ENCODE data around the gene GGN. TPM values are rescaled to one million over a fixed set of nuclear protein-coding genes. Genes with fewer than 3 reads are reported as not detected.
"Not testable (repeated sequence)": the region's sequence is repeated elsewhere in the genome, so short reads cannot be mapped to it uniquely, and the experiment has no call there.

The GGN gene
- total and polyA plus RNA-seq, 2 experiments from 2014 or later: 1.8 to 2.0 TPM

DNA sequence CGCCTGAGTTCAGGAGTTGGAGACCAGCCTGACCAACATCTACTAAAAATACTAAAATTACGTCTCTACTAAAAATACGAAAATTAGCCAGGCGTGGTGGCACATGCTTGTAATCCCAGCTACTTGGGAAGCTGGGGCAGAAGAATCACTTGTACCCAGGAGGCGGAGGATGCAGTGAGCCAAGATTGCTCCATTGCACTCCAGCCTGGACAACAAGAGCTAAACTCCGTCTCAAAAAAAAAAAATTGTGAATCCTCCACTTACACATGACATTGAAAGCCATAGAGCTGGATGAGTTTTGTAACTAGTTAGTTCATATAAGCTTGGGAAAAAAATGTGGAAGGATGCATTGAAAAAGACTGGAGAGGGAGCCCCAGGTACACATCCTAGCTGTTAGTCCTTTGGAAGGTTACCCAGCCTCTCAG is 13.9 kb downstream of the GGN start:
- Histone ChIP-seq H3K9ac (peak overlapping the region; percentile 96), H3K4me2 (ENCODE audit: unreplicated experiment) (peak overlapping the region; percentile 86), H3K4me3 (peak overlapping the region; percentile 92), H3K9me2 (ENCODE audit: insufficient read depth) (no peaks in the 10 kb centered on the region), H3K4me1 (ENCODE audit: insufficient read depth) (peaks cover 17% of the 10 kb centered on the region), H3F3A (ENCODE audit: insufficient read depth) (no peaks in the 10 kb centered on the region), H3K27me3 (replicated peaks; ENCODE audit: insufficient read depth) (no peaks in the 10 kb centered on the region), H2AFZ (peak overlapping the region; percentile 93), H3K9me3 (ENCODE audit: low read depth) (no peaks in the 10 kb centered on the region), H3K36me3 (ENCODE audit: low read depth) (0 out of 2 replicates have a peak, but pooled peaks cover 4% of the 10 kb centered on the region), H4K20me1 (ENCODE audit: insufficient read depth) (no peaks in the 10 kb centered on the region; the same call in 1 of the 2 replicates), H3K27ac (peak overlapping the region; percentile 88), H3K79me2 (ENCODE audit: insufficient read depth) (peaks cover 41% of the 10 kb centered on the region)
- DNase-seq: no peak
- TF ChIP-seq EZH2 (IDR thresholded peaks at IDR 0.05; ENCODE audit: insufficient read depth, poor library complexity, severe bottlenecking) (no peak), EZH2phosphoT487 (IDR thresholded peaks at IDR 0.05; ENCODE audit: insufficient read depth, low read depth) (no peak)
- 43 to 46% methylated on average over 6 of the region's 6 CpGs for whole genome bisulfite sequencing, 2 experiments (ENCODE audit: low coverage in 1 of 2, low lambda C conversion rate in 2 of 2, missing lambda C conversion rate in 2 of 2)
- in situ Hi-C loops (cut with MboI): no loop called here

DNA sequence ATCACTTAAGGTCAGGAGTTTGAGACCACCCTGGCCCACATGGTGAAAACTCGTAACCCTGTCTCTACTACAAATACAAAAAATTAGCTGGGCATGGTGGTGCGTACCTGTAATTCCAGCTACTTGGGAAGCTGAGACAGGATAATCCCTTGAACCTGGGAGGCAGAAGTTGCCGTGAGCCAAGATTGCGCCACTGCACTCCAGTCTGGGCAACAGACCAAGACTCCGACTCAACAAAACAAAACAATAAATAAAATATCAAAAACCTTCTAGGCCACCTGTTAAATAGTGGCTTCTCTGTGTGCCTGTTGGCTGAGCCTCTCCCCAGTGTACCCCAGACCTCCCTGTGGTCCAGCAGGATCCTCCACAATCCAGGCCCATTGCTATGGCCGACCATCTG is 16.8 kb downstream of the GGN start:
- no peak for TF ChIP-seq EZH2 (IDR thresholded peaks at IDR 0.05; ENCODE audit: insufficient read depth, poor library complexity, severe bottlenecking)
- no peak for TF ChIP-seq EZH2phosphoT487 (IDR thresholded peaks at IDR 0.05; ENCODE audit: insufficient read depth, low read depth)
- no peak overlapping the region for H3K27ac ChIP-seq
- no peaks in the 10 kb centered on the region for H3K9me2 ChIP-seq (ENCODE audit: insufficient read depth)
- H4K20me1 ChIP-seq (ENCODE audit: insufficient read depth): no peaks in the 10 kb centered on the region
- peaks cover 6% of the 10 kb centered on the region for H3K4me1 ChIP-seq (ENCODE audit: insufficient read depth)
- H2AFZ ChIP-seq: no peak overlapping the region
- no peaks in the 10 kb centered on the region for H3K36me3 ChIP-seq (ENCODE audit: low read depth)
- no peaks in the 10 kb centered on the region for H3F3A ChIP-seq (ENCODE audit: insufficient read depth)
- H3K4me2 ChIP-seq (ENCODE audit: unreplicated experiment): no peak overlapping the region
- 49 to 54% methylated on average over 6 of the region's 6 CpGs for WGBS, 2 experiments (ENCODE audit: low coverage in 1 of 2, low lambda C conversion rate in 2 of 2, missing lambda C conversion rate in 2 of 2)
- H3K27me3 ChIP-seq (replicated peaks; ENCODE audit: insufficient read depth): no peaks in the 10 kb centered on the region
- no peak for DNase-seq
- H3K9ac ChIP-seq: no peak overlapping the region
- peaks cover 13% of the 10 kb centered on the region for H3K79me2 ChIP-seq (ENCODE audit: insufficient read depth)
- no peaks in the 10 kb centered on the region for H3K9me3 ChIP-seq (ENCODE audit: low read depth)
- no peak overlapping the region for H3K4me3 ChIP-seq
- in situ Hi-C loops (cut with MboI): no loop called here

DNA sequence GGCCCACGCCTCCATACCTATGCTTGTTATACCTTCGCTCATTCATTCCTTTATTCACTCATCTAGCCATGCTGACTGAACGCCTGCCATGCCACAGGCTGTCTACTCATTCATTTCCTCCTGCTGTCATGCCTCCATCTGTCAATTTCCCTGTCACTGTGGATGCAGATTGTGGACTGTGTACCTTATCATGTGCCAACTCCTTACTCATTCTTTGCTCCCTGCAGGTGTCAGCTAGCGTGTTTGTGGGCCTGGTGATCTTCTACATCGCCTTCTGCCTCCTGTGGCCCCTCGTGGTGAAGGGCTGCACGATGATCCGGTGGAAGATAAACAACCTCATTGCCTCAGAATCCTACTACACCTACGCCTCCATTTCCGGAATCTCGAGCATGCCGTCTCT is 17.5 kb downstream of the GGN start:
- H3K4me2 ChIP-seq (ENCODE audit: unreplicated experiment): no peak overlapping the region
- no peaks in the 10 kb centered on the region for H3K9me3 ChIP-seq (ENCODE audit: low read depth)
- no peak for DNase-seq
- H2AFZ ChIP-seq: no peak overlapping the region
- no peaks in the 10 kb centered on the region for H3K27me3 ChIP-seq (replicated peaks; ENCODE audit: insufficient read depth)
- in situ Hi-C loops (cut with MboI): no loop called here
- no peaks in the 10 kb centered on the region for H3K4me1 ChIP-seq (ENCODE audit: insufficient read depth)
- no peaks in the 10 kb centered on the region for H3K9me2 ChIP-seq (ENCODE audit: insufficient read depth)
- no peaks in the 10 kb centered on the region for H4K20me1 ChIP-seq (ENCODE audit: insufficient read depth)
- H3K9ac ChIP-seq: no peak overlapping the region
- WGBS, 2 experiments (ENCODE audit: low coverage in 1 of 2, low lambda C conversion rate in 2 of 2, missing lambda C conversion rate in 2 of 2): 39 to 43% methylated on average over 11 to 12 of the region's 12 CpGs
- no peak overlapping the region for H3K4me3 ChIP-seq
- TF ChIP-seq EZH2phosphoT487 (IDR thresholded peaks at IDR 0.05; ENCODE audit: insufficient read depth, low read depth) (no peak), EZH2 (IDR thresholded peaks at IDR 0.05; ENCODE audit: insufficient read depth, poor library complexity, severe bottlenecking) (no peak)
- H3F3A ChIP-seq (ENCODE audit: insufficient read depth): no peaks in the 10 kb centered on the region
- H3K36me3 ChIP-seq (ENCODE audit: low read depth): no peaks in the 10 kb centered on the region
- H3K79me2 ChIP-seq (ENCODE audit: insufficient read depth): peaks cover 5% of the 10 kb centered on the region
- H3K27ac ChIP-seq: no peak overlapping the region

DNA sequence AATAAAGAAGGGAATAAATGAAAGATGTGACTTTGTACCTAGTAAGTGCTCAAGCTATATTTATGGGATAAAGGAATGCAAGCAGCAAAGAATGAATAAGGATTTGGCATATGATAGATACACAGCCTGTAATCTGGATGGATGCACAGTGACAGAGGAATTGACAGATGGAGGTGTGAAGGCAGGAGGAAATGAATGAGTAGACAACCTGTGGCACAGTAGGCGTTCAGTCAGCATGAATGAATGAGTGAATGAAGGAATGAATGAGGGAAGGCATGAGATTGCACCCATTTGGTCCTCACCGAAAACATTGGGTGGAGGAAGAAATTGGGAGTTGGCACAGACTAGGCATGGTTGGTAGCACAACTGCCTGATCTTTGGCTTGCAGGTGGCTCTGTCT is 18.2 kb downstream of the GGN start:
- Histone ChIP-seq H3K79me2 (ENCODE audit: insufficient read depth) (no peaks in the 10 kb centered on the region), H2AFZ (no peak overlapping the region), H3K9me2 (ENCODE audit: insufficient read depth) (no peaks in the 10 kb centered on the region), H3K4me3 (no peak overlapping the region), H3K4me1 (ENCODE audit: insufficient read depth) (no peaks in the 10 kb centered on the region), H3K4me2 (ENCODE audit: unreplicated experiment) (no peak overlapping the region), H4K20me1 (ENCODE audit: insufficient read depth) (no peaks in the 10 kb centered on the region), H3K36me3 (ENCODE audit: low read depth) (no peaks in the 10 kb centered on the region), H3K9ac (no peak overlapping the region), H3K27me3 (replicated peaks; ENCODE audit: insufficient read depth) (no peaks in the 10 kb centered on the region), H3F3A (ENCODE audit: insufficient read depth) (no peaks in the 10 kb centered on the region), H3K27ac (no peak overlapping the region), H3K9me3 (ENCODE audit: low read depth) (no peaks in the 10 kb centered on the region)
- 39 to 56% methylated on average over 2 of the region's 2 CpGs for WGBS, 2 experiments (ENCODE audit: low coverage in 1 of 2, low lambda C conversion rate in 2 of 2, missing lambda C conversion rate in 2 of 2)
- DNase-seq: no peak
- TF ChIP-seq EZH2 (IDR thresholded peaks at IDR 0.05; ENCODE audit: insufficient read depth, poor library complexity, severe bottlenecking) (no peak), EZH2phosphoT487 (IDR thresholded peaks at IDR 0.05; ENCODE audit: insufficient read depth, low read depth) (no peak)
- in situ Hi-C loops (cut with MboI): no loop called here

DNA sequence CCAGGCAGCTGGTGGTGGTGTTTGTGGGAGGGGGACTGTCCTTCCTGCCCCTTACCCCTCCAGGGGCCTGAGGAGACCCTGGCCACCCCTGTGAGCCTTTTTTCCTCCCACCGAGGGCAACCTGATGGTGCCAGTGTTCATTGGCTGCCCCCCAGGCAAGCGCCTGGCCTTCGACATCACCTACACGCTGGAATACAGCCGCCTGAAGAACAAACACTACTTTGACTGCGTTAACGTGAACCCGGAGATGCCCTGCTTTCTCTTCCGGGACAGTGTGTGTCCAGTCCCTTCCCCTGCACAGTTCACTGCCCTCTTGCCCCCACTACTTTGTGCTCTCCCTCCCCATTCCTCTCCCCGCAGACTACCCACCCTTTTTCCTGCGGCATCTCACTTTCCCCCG is 20.8 kb downstream of the GGN start:
- WGBS, 2 experiments (ENCODE audit: low coverage in 1 of 2, low lambda C conversion rate in 2 of 2, missing lambda C conversion rate in 2 of 2): 68 to 74% methylated on average over 12 of the region's 12 CpGs
- H3K27ac ChIP-seq: no peak overlapping the region

DNA sequence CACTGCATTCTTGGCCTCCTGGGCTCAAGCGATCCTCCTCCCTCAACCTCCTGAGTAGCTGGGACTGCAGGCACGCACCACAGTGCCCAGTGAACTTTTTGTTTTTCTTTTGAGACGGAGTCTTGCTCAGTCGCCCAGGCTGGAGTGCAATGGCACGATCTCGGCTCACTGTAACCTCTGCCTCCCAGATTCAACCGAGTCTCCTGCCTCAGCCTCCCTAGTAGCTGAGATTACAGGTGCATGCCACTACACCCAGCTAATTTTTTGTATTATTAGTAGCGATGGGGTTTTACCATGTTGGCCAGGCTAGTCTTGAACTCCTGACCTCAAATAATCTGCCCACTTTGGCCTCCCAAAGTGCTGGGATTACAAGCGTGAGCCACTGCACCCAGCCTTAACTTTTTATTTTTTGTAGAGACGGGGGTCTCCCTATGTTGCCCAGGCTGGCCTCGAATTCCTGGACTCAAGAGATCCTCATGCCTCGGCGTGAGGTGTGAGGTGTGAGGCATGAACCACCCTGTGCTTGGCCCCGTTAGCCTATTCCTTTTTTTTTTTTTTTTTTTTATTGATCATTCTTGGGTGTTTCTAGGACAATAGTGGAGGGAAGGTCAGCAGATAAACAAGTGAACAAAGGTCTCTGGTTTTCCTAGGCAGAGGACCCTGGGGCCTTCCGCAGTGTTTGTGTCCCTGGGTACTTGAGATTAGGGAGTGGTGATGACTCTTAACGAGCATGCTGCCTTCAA is 24.7 kb downstream of the GGN start:
- WGBS, 2 experiments (ENCODE audit: low coverage in 1 of 2, low lambda C conversion rate in 2 of 2, missing lambda C conversion rate in 2 of 2): 80% methylated on average over 15 of the region's 16 CpGs
- H3K9ac ChIP-seq; H4K20me1 ChIP-seq (ENCODE audit: insufficient read depth); H3K36me3 ChIP-seq (ENCODE audit: low read depth); H3K4me1 ChIP-seq (ENCODE audit: insufficient read depth); H3K27ac ChIP-seq; H3K9me3 ChIP-seq (ENCODE audit: low read depth); H2AFZ ChIP-seq; DNase-seq; H3F3A ChIP-seq (ENCODE audit: insufficient read depth); H3K79me2 ChIP-seq (ENCODE audit: insufficient read depth); H3K9me2 ChIP-seq (ENCODE audit: insufficient read depth); in situ Hi-C loops (cut with MboI): not testable (repeated sequence)
- Histone ChIP-seq H3K4me3 (peak overlapping the region; percentile 78; the same call in 1 of the 2 replicates), H3K27me3 (replicated peaks; ENCODE audit: insufficient read depth) (peaks cover 21% of the 10 kb centered on the region), H3K4me2 (ENCODE audit: unreplicated experiment) (peak overlapping the region; percentile 88)

More for the DNA sequence above, 20.8 kb downstream of the GGN start:
- Histone ChIP-seq H3K4me1 (ENCODE audit: insufficient read depth) (no peaks in the 10 kb centered on the region), H2AFZ (no peak overlapping the region), H3F3A (ENCODE audit: insufficient read depth) (no peaks in the 10 kb centered on the region), H3K36me3 (ENCODE audit: low read depth) (no peaks in the 10 kb centered on the region), H3K9me3 (ENCODE audit: low read depth) (no peaks in the 10 kb centered on the region), H3K4me3 (no peak overlapping the region), H4K20me1 (ENCODE audit: insufficient read depth) (no peaks in the 10 kb centered on the region), H3K79me2 (ENCODE audit: insufficient read depth) (no peaks in the 10 kb centered on the region), H3K9me2 (ENCODE audit: insufficient read depth) (no peaks in the 10 kb centered on the region), H3K4me2 (ENCODE audit: unreplicated experiment) (no peak overlapping the region), H3K9ac (no peak overlapping the region), H3K27me3 (replicated peaks; ENCODE audit: insufficient read depth) (no peaks in the 10 kb centered on the region)
- no peak for DNase-seq
- TF ChIP-seq EZH2phosphoT487 (IDR thresholded peaks at IDR 0.05; ENCODE audit: insufficient read depth, low read depth): no peak
- no peak for TF ChIP-seq EZH2 (IDR thresholded peaks at IDR 0.05; ENCODE audit: insufficient read depth, poor library complexity, severe bottlenecking)
- in situ Hi-C loops (cut with MboI): no loop called here
